Ovary (tissue), 3 donors: ENCODE data around the gene MYMK.

Experiments
- EP300 ChIP-seq: sonication (generic); formaldehyde crosslinking; IDR thresholded peaks from one replicate; pipeline ENCODE4 v1.6.1; 2017; ENCODE audit warnings: antibody characterized with exemption
- POLR2A ChIP-seq: fragments of 450-650 bp; IDR thresholded peaks from one replicate; pipeline ENCODE4 v1.6.1; 2017; ENCODE audit warnings: antibody characterized with exemption, mild to moderate bottlenecking, moderate library complexity
- TF ChIP-seq, protein P1 (sequence below), 3 donors: fragments of 450-650 bp in 2 of 3; fragments of 200-600 bp in 1 of 3; IDR thresholded peaks; one replicate each; pipeline versions ENCODE4 v1.5.1 to v1.8.0; 2016 to 2022; ENCODE audit warnings: antibody characterized with exemption in 3 of 3, mild to moderate bottlenecking in 1 of 3
- donor health status: DM: no; HTN: no; CAD: no.

DNA sequence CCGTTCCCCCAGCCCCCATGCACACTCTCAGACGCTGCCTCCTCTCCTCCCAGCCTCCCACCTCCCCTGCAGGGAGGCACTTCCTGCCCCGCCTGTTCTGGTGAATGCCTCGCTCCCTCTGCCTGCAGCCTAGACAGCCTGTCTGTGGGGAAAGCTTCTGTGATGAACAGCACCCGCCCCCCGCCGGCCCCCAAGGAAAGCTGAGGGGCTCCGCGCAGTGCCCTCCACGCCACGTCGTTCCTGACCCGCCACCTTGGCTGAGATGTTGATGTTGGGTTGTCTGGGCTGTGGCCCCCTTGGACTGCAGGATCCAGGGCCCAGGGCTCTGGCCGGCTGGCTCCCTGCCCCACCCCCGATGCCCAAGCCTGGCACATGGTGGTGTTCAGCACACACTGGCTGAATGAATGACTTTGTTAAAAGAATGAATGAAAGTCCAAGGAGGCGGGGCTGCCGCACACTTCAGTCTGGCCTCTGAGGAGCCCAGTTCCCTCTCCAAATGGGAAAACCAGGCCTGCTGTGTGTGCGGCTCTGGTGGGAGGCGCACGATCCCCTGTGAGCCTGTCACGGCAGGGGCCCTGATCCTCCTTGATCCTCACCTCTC is 2.1 kb upstream of the MYMK start:
- TF ChIP-seq POLR2A: no peak
- TF ChIP-seq, protein P1, sequence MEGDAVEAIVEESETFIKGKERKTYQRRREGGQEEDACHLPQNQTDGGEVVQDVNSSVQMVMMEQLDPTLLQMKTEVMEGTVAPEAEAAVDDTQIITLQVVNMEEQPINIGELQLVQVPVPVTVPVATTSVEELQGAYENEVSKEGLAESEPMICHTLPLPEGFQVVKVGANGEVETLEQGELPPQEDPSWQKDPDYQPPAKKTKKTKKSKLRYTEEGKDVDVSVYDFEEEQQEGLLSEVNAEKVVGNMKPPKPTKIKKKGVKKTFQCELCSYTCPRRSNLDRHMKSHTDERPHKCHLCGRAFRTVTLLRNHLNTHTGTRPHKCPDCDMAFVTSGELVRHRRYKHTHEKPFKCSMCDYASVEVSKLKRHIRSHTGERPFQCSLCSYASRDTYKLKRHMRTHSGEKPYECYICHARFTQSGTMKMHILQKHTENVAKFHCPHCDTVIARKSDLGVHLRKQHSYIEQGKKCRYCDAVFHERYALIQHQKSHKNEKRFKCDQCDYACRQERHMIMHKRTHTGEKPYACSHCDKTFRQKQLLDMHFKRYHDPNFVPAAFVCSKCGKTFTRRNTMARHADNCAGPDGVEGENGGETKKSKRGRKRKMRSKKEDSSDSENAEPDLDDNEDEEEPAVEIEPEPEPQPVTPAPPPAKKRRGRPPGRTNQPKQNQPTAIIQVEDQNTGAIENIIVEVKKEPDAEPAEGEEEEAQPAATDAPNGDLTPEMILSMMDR (IDR thresholded peaks at IDR 0.05): no peak
- no peak for TF ChIP-seq EP300
